GM18520 (cell line): Measurements from ENCODE around the gene TUBB.
"Not testable (repeated sequence)": the region's sequence is repeated elsewhere in the genome, so short reads cannot be mapped to it uniquely, and the experiment has no call there.

ENCODE experiments used
- ATAC-seq: cut with Tn5 transposase; IDR thresholded peaks from one replicate; pipeline ENCODE4 v1.9.1; 2021; ENCODE audit not compliant: unreplicated experiment

Gene TUBB

DNA sequence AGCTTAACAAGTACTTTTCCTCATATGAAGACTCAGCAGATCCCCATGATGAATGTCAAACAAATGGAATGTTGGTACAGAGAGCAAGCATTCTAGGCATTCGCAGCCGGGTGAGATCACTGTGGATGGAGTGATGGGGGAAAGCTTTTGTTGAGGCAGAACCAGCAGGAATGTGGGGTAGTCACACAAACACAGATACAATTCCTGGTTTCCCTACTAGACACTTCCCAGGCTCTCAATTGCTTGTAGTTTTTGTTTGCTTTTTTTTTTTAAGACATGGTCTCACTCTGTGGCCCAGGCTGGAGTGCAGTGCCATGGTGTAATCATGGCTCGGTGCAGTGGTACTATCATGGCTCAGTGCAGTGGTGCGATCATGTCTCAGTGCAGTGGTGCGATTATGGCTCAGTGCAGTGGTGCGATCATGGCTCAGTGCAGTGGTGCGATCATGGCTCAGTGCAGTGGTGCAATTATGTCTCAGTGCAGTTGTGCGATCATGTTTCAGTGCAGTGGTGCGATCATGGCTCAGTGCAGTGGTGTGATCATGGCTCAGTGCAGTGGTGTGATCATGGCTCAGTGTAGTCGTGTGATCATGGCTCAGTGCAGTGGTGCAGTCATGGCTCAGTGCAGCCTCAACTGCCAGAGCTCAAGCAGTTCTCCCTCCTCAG lies 39.6 kb downstream of the TUBB start:
- ATAC-seq: no peak

DNA sequence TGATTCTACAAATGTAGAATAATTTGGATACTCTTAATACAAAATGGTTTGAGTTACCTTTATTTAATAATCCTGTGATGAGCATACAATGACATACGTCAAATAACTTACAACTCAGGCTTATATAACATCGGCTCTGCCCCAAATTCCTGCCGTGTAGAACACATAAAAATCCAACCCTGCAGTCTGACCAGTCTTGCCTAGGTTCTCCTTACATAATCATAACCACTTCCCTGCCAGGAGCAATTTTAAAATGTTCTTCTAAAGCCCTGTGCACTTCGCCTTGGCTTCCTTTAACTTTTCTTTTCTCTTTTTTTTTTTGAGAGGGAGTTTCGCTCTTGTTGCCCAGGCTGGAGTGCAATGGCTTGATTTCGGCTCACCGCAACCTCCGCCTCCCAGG lies 40.4 kb downstream of the TUBB start:
- ATAC-seq: no peak

DNA sequence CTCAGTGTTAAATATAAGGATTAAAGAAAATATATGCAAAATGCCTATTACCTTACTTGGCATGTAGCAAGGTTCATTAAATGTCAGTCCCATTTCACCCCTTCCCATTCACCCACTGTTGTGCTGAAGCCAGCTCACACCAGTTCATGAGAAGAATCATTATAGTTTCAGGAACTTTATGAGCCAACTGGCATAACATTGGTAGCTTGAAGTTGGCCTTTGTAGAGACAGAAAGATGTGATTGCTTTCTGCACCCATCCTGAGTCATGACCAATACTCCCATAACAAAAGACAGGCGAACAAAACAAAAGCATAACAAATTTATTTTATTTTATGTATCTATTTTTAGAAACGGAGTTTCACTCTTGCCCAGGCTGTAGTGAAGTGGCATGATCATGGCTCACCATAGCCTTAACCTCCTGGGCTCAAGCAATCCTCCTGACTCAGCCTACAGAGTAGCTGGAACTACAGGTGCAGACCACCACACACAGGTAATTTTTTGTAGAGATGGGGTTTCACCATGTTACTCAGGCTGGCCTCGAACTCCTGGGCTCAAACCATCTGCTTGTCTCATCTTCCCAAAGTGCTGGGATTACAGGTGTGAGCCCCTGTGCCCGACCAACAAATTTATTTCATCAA lies 41.8 kb downstream of the TUBB start:
- ATAC-seq: no peak

DNA sequence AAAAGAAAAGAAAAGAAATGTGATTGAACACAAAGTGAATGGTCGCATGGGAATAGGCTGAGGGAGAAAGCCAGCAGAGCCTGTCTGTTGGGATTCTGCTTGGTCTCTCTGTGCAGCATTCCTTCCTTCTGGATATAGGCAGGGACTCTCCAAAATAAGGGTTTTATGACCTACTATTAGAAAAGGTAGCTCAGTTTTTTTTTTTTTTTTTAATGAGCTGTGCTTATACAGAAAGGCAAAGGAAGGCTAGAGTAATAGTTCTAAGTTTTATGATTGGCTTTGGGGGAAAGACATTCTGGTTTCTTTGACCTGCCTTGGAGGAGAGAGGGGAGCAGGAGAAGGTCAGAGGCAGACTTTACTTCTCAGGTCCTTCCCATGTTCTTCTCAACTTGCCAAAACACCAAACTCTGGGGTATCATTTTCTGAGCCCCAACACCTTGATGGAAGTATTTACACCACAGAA lies 43.0 kb downstream of the TUBB start:
- no peak for ATAC-seq

DNA sequence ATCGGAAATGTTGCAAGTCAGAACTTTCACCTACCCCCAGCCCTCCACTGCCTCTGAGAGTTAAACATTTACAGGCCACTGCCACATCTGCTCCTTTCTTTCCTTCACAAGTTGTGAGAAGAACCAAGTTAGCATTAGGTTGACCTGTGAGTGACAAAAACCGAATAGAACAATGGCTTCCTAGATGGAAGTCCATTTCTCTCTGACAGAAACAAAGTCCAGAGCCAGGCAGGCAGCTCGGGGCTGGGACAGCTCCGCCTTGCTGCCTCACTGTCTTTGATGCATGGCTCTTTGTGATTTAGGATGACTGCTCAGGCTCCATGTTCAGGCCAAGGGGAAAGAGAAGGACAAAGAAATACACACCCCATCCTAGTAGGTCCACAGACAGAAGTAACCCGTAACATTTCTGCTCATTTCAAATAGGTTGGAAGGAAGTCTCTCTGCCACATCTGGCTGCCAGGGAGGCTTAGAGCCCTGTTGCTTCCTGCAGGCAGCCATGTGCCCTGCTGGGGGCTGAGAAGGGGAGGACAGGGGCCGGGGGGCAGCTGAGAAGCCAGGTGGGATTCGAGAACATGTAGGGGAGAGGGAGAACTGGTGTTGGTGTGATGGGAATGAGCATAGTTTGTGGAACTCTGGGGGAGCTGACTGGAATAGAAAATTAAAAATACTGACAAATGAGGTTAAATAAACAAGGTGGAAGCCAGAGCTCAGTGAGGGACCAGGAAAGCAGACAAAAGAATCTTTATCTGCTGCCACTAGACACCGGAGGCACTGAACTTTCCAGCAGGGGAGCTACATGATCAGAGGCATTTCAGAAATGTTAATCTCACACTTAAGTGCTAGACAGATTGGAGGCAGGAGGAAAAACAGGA lies 43.7 kb downstream of the TUBB start:
- no peak for ATAC-seq

DNA sequence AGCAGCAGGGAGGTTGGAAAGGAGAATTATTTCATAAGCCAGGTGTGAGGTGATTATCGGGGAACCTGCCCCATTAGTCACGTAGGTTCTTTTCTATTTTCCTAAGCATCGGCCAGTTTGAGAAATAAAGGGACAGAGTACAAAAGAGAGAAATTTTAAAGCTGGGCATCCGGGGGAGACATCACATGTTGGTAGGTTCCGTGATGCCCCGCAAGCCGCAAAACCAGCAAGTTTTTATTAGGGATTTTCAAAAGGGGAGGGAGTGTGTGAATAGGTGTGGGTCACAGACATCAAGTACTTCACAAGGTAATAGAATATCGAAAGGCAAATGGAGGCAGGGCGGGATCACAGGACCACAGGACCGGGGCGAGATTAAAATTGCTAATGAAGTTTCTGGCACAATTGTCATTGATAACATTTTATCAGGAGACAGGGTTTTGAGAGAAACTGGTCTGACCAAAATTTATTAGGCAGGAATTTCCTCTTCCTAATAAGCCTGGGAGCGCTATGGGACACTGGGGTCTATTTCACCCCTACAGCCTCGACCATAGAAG lies 44.4 kb downstream of the TUBB start:
- not testable (repeated sequence) for ATAC-seq

DNA sequence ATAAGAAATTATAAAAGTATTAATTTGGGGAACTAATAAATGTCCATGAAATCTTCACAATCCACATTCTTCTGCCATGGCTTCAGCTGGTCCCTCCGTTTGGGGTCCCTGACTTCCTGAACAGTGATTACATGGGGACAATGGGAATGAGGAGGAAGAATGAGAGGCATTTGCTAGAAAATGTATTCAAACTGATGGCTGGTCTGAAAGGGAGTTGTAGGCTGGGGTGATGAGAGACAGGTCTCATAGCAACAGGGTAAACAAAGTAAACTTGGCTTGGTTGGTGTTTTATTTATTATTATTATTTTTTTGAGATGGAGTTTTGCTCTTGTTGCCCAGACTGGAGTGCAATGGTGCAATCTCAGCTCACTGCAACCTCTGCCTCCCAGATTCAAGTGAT lies 45.3 kb downstream of the TUBB start:
- not testable (repeated sequence) for ATAC-seq

DNA sequence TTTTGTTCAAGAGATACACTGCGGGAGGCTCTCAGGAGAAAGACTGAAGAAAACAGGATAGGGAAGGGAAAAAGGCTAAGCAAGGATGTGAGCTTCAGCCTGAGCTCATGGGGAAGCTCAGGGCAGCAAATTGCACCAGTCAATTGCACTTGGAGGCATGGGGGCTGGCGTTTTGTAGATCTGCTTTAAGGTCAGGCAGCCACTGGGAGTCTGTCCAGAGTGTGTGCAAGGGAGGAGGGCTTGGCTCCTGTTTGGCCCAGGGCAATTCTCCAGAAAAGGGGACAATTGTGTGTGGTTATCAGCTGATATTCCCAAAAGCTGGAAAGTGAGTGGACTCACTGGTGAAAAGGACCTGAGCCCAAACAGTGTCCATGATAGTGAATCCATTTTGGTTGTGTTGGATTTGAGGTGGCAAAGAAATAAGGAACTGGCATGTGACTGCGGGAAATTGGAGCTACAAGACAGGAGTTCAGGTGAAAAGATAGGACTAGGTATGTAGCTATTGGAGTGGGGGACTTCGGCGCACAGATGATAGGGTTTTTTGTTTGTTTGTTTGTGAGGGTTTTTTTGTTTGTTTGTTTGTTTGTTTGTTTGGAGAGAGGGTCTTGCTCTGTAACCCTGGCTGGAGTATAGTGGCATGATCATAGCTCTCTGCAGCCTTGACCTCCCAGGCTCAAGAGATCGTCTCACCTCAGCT lies 46.5 kb downstream of the TUBB start:
- ATAC-seq: no peak

DNA sequence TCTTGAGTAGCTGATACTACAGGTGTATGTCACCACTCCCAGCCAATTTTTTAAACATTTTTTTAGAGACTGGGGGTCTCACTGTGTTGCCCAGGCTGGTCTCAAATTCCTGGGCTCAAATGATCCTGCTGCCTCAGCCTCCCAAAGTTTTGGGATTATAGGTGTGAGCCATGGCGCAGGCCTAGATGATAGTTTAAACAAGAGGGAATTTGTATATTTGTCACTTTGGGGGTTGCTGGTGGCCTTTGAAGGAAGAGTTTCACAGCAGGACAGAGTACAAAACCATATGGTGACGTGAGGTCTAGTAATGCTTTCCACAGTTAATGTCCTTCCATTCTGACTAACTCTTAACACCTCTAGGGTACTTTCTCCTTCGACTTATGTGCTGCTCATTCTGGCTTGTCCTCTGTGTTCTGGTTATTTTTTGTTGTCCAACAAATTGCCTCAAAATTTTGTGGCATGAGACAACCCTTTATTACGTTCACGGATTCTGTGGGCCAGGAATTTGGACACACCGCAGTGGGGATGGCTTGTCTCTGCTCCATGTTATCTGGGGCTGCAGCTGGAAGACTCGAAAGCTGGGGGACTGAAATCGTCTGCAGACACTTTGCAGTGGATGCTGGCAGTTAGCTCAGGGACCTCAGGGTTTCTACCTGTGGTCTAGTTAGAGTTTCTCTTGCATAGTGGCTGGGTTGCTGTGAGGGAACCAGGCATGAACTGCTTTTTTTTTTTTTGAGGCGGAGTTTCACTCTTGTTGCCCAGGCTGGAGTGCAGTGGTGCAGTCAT lies 47.2 kb downstream of the TUBB start:
- peak; percentile 63 for ATAC-seq

DNA sequence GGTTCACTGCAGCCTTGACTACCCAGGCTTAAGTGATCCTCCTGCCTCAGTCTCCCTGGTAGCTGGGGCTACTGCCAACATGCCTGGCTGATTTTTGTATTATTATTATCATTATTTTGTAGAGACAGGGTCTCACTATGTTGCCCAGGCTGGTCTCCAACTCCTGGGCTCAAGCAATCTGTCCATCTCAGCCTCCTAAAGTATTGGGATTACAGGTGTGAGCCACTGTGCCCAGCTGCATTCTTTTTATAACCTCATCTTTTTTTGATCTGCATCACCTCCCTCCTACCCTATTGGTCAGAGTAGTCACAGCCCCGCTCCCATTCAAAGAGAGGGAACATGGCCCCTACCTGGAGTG lies 47.8 kb downstream of the TUBB start:
- no peak for ATAC-seq

DNA sequence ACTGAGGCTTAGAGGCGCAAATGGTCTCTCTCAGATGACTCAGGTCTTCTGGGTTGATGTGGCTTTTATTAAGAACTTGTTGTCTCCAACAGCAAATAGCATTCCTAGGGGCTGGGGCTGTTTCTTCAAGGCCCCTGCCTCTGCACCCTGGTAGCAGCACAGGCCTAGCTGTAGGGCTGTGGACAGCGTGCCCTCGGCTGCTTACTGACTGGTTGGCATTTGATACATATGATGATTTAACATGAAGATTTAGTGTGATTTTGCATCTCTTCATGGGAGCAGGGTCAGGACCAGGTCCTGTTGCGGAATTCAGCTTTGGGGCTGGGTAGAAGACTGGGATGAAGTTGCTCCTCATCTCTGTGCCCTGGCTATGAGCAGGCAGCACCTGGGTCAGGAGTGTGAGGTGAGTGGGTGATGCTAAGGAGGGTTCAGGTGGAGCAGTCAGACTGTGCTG lies 48.5 kb downstream of the TUBB start:
- no peak for ATAC-seq

DNA sequence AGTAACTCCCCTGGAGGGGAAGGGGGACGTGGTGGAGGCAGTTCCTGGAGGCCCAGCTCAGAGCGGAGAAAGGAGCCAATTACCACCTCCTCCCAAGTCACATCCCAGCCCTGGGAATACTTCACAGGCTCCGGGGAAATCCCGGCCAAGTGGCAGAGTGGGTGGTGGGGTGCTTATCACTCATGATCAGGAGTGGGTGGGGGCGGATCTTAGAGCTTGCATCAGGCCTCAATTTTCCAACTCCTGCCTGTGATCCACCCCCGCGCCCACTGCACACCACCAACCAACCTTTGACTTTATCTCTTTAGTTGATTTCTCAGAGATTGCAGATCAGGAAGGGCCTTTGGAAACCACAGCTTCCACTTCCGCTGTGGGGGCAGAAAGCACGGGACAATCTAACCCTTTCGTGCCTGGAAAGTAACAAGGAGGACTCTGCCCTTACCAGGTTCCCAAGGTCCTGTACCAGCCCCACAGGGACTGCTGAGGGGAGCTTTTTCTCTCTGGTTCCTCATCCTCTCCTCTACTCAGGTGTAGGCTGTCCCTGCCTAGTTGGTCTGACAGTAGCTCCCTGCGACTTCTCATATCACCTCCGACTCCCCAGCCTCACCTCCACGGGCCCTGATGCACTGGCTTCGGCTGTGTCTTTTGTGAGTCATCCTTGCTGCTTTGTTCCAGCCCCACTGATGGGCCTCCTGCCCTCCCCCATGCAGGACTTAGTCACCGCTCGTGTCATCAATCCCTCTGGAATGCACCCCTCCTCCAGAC lies 49.1 kb downstream of the TUBB start:
- no peak for ATAC-seq

DNA sequence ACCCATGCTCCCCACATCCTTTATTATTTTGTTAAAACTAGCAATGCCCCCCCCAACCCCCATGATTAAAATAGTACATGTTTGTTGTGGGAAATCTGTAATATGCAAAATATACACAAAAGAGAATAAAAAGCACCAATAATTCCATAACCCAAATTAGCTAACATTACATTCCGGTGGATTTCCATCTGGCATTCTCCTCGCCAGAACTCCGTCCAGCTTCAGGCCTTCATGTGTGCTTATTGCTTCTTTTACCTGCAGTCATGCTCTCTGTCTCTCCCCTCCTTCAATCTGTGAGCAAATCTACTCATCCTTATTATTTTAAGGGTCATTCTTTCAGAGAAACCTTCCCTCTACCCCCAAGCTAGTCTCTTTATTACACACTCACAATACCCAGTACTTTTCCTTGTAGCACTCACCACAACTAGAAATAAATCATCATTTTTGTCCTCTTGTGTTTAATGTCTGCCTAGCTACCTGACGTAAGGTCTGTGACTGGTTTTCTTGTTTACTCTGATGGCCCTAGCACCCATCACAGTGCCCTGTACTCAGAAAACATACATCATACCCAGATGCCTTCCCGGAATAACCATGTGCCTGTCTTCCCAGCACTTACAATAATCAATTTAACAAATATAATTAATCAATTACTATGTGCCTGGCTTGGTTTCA lies 49.8 kb downstream of the TUBB start:
- ATAC-seq: no peak

DNA sequence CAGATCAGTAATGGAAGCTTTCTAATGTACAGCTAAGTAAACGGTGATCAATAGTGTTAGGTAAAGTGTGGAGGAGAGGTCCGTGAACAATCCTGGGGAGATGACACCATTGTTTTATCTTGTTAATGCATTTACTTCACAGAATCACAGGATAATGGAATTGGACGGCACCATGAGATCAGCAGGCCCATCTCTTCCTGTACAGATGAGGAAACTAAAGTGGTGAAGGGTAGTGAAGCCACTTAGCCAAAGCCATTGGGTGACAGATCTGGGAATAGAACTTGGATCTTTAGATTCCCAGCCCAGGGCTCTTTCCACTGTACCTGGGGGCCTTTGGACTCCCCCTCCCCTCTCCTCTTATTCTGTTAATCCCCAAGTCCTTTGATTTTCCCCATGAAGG lies 50.4 kb downstream of the TUBB start:
- no peak for ATAC-seq

DNA sequence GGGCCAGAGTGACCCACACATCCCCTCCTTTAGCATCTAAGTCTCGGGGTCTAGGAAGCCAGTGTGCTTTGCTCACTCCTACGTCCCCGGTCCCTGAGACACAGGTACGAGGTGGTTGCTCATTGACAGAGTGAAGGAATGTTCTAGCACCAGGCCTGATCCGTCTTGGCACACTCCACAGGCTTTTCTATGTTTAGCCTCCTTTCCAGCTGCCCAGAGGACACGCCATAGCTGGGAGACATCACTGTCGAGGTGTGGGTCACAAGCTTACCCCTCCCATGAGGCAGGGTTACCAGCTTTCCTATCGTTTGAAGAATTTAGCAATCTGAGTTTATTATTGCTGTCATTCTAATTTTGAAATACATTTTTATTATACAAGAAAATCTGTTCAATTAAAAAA lies 54.5 kb downstream of the TUBB start:
- no peak for ATAC-seq
